GM18519 (cell line): ENCODE measurements around the gene UBE2QL1.

Source experiments
- ATAC-seq: cut with Tn5 transposase; IDR thresholded peaks from one replicate; pipeline ENCODE4 v1.9.1; 2021; ENCODE audit warnings: mild to moderate bottlenecking, moderate library complexity; ENCODE audit not compliant: unreplicated experiment, low FRiP score

UBE2QL1 gene

GRCh38 chr5:6452622-6453504 is 4.2 kb downstream of the UBE2QL1 start:
- no peak for ATAC-seq

GRCh38 chr5:6453937-6454560 is 5.4 kb downstream of the UBE2QL1 start:
- ATAC-seq: no peak

GRCh38 chr5:6454628-6455053 is 6.0 kb downstream of the UBE2QL1 start:
- no peak for ATAC-seq

GRCh38 chr5:6455571-6456200 is 7.0 kb downstream of the UBE2QL1 start:
- no peak for ATAC-seq

GRCh38 chr5:6456766-6457370 is 8.2 kb downstream of the UBE2QL1 start:
- no peak for ATAC-seq

- no peak for ATAC-seq
These were observed 8.9 kb downstream of the UBE2QL1 start for GRCh38 chr5:6457592-6457991.

GRCh38 chr5:6458833-6459232 is 10.2 kb downstream of the UBE2QL1 start:
- ATAC-seq: no peak

- no peak for ATAC-seq
These were observed 11.2 kb downstream of the UBE2QL1 start for GRCh38 chr5:6459896-6460295.

GRCh38 chr5:6461006-6461405 is 12.3 kb downstream of the UBE2QL1 start:
- ATAC-seq: no peak

GRCh38 chr5:6461793-6462650 is 13.4 kb downstream of the UBE2QL1 start:
- ATAC-seq: no peak

- ATAC-seq: no peak
These were observed 14.0 kb downstream of the UBE2QL1 start for GRCh38 chr5:6462671-6463070.

- ATAC-seq: no peak
These were observed 15.8 kb downstream of the UBE2QL1 start for GRCh38 chr5:6464441-6464840.

GRCh38 chr5:6465831-6466790 is 17.5 kb downstream of the UBE2QL1 start:
- no peak for ATAC-seq

- ATAC-seq: no peak
These were observed 18.4 kb downstream of the UBE2QL1 start for GRCh38 chr5:6466975-6467567.

- no peak for ATAC-seq
These were observed 18.9 kb downstream of the UBE2QL1 start for GRCh38 chr5:6467591-6467990.

- no peak for ATAC-seq
These were observed 19.4 kb downstream of the UBE2QL1 start for GRCh38 chr5:6468104-6468503.

- no peak for ATAC-seq
These were observed 20.2 kb downstream of the UBE2QL1 start for GRCh38 chr5:6468870-6469269.

- ATAC-seq: no peak
These were observed 21.2 kb downstream of the UBE2QL1 start for GRCh38 chr5:6469836-6470235.

- ATAC-seq: no peak
These were observed 22.0 kb downstream of the UBE2QL1 start for GRCh38 chr5:6470672-6471071.
